Thyroid gland (tissue), 4 donors: ENCODE results near the gene WDR74. TPM values are rescaled to one million over a fixed set of nuclear protein-coding genes. Genes with fewer than 3 reads are reported as not detected.

Experiments
- DNase-seq, 2 donors: peaks; one replicate each; pipeline ENCODE4 v3.0.0-alpha.2; 2019
- H3K27ac ChIP-seq, 3 donors: fragments of 200-600 bp; sonication (generic); 1 replicate in 2 of 3; 2 replicates in 1 of 3; pipeline ENCODE4 v1.5.1; 2016 to 2019; ENCODE audit warnings: mild to moderate bottlenecking in 1 of 3, moderate library complexity in 1 of 3
- H3K27me3 ChIP-seq: fragments of 200-600 bp; sonication (generic); one replicate; pipeline ENCODE4 v1.5.1; 2019
- H3K36me3 ChIP-seq, 2 donors: fragments of 200-600 bp; sonication (generic); one replicate each; pipeline ENCODE4 v1.5.1; 2016 to 2019
- H3K4me1 ChIP-seq, 2 donors: fragments of 200-600 bp; sonication (generic); one replicate each; pipeline ENCODE4 v1.5.1; 2017 to 2019
- H3K4me3 ChIP-seq, 3 donors: fragments of 200-600 bp; sonication (generic); replicated peaks in 1 of 3; 1 replicate in 2 of 3; 2 replicates in 1 of 3; pipeline ENCODE4 v1.5.1; 2016; ENCODE audit warnings: mild to moderate bottlenecking in 1 of 3
- H3K9me3 ChIP-seq: fragments of 200-600 bp; sonication (generic); one replicate; pipeline ENCODE4 v1.5.1; 2017
- POLR2A ChIP-seq, 2 donors: fragments of 450-650 bp; IDR thresholded peaks; one replicate each; pipeline ENCODE4 v1.6.1; 2017; ENCODE audit warnings: antibody characterized with exemption in 2 of 2, mild to moderate bottlenecking in 2 of 2, moderate library complexity in 1 of 2
- WGBS, 2 donors: methylation state at CpG; one replicate each; pipeline ENCODE4 v1.1.5; 2017; 5-methylcytosine and 5-hydroxymethylcytosine counted together
- intact Hi-C: fragments of 100-400 bp; cut with DNase I; formaldehyde crosslinking; loops from one replicate; pipeline ENCODE4 v1.15.1; 2023
- total RNA-seq, 4 donors: library from RNA; depleted of rRNA; stranded (reverse); fragments of >200 nt; gene quantifications; one replicate each; pipeline ENCODE4 v1.2.3, GENCODE V29; 2016
- TF ChIP-seq, protein P1 (sequence below), 6 experiments: fragments of 200-600 bp in 3 of 6; fragments of 450-650 bp in 3 of 6; sonication (generic) in 3 of 6; IDR thresholded peaks; one replicate each; pipeline ENCODE4 v1.5.1; 2016 to 2019; ENCODE audit warnings: antibody characterized with exemption in 6 of 6, mild to moderate bottlenecking in 2 of 6, inconsistent platforms in 1 of 6, moderate library complexity in 1 of 6

The WDR74 gene
- total RNA-seq, 4 donors from 2014 or later: 25.2 to 76.1 (median 33.6) TPM

DNA sequence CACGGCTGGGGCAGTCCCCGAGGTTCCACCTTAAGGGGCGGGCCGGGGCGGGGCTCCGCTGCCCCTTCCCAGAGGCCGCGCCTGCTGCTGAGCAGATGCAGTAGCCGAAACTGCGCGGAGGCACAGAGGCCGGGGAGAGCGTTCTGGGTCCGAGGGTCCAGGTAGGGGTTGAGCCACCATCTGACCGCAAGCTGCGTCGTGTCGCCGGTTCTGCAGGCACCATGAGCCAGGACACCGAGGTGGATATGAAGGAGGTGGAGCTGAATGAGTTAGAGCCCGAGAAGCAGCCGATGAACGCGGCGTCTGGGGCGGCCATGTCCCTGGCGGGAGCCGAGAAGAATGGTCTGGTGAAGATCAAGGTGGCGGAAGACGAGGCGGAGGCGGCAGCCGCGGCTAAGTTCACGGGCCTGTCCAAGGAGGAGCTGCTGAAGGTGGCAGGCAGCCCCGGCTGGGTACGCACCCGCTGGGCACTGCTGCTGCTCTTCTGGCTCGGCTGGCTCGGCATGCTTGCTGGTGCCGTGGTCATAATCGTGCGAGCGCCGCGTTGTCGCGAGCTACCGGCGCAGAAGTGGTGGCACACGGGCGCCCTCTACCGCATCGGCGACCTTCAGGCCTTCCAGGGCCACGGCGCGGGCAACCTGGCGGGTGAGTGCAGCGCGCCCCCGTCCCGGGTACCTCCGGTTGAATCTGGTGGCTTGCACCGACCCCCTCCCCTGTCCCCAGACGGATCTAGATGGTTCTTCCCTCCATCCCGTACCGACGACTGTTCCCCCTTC lies 41.6 kb upstream of the WDR74 start, which contains the start of gene SLC3A2:
TSS of gene SLC3A2 (plus strand) at position 94 of the 776 bp plus-strand sequence. CDS start at position 222, 128 bp downstream.
- H3K27me3 ChIP-seq: no peaks in the 10 kb centered on the region
- H3K4me3 ChIP-seq: peak within 1 kb of the TSS; percentile 85 to 99 (median 94)
- H3K9me3 ChIP-seq: no peaks in the 10 kb centered on the region
- WGBS, 2 donors: 0% methylated on average over 42 of the region's 69 CpGs
- peak within 1 kb of the TSS; percentile 96 to 99 (median 99) for H3K27ac ChIP-seq
- peaks cover 33 to 52% of the 10 kb centered on the region in 2 donors for H3K4me1 ChIP-seq
- peaks cover 33 to 35% of the 10 kb centered on the region in 2 donors for H3K36me3 ChIP-seq
- peak; percentile 91 for DNase-seq
- intact Hi-C loops: no loop called here
- TF ChIP-seq POLR2A (IDR thresholded peaks at IDR 0.05): peak; percentile 94 to 99
- TF ChIP-seq, protein P1, sequence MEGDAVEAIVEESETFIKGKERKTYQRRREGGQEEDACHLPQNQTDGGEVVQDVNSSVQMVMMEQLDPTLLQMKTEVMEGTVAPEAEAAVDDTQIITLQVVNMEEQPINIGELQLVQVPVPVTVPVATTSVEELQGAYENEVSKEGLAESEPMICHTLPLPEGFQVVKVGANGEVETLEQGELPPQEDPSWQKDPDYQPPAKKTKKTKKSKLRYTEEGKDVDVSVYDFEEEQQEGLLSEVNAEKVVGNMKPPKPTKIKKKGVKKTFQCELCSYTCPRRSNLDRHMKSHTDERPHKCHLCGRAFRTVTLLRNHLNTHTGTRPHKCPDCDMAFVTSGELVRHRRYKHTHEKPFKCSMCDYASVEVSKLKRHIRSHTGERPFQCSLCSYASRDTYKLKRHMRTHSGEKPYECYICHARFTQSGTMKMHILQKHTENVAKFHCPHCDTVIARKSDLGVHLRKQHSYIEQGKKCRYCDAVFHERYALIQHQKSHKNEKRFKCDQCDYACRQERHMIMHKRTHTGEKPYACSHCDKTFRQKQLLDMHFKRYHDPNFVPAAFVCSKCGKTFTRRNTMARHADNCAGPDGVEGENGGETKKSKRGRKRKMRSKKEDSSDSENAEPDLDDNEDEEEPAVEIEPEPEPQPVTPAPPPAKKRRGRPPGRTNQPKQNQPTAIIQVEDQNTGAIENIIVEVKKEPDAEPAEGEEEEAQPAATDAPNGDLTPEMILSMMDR (IDR thresholded peaks at IDR 0.05): peak; percentile 25 to 87 (median 68)

DNA sequence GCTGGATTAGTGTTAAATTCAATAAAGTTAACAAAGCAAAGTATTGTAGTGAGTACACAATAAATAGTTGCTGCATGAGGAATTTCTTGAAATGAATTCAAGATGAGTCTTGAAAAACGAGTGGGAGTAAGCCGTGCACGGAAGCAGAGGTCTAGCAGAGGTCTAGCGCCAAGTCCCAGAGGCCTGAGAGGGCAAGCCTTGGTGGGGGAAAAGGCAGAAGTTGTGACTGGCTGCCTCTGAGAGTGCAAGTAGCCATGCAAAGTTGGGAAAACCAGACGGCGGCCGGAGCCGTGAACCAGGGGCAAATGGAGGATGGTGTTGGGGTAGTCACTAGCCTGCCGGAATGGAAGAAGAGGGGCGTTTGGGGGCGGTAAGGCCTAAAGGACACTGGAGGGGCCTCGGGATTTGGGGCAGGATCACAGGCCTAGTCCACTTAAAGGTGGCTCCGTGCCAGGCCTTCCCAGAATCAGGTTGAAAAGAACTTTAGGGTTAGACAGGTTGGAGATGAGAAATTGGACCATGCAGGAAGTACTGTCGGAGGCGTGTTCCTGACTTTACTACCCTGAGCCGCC lies 40.9 kb upstream of the WDR74 start:
- DNase-seq: peak; percentile 88 to 91
- peak overlapping the region; percentile 85 to 99 (median 94) for H3K4me3 ChIP-seq
- no peaks in the 10 kb centered on the region for H3K27me3 ChIP-seq
- H3K9me3 ChIP-seq: no peaks in the 10 kb centered on the region
- peaks cover 26 to 28% of the 10 kb centered on the region in 2 donors for H3K36me3 ChIP-seq
- intact Hi-C loops: no loop called here
- TF ChIP-seq POLR2A (IDR thresholded peaks at IDR 0.05): no peak
- TF ChIP-seq, protein P1 (IDR thresholded peaks at IDR 0.05): no peak
- peaks cover 33 to 48% of the 10 kb centered on the region in 2 donors for H3K4me1 ChIP-seq
- H3K27ac ChIP-seq: peak overlapping the region; percentile 96 to 99 (median 99)
- WGBS, 2 donors: 0% methylated on average over 16 of the region's 16 CpGs

DNA sequence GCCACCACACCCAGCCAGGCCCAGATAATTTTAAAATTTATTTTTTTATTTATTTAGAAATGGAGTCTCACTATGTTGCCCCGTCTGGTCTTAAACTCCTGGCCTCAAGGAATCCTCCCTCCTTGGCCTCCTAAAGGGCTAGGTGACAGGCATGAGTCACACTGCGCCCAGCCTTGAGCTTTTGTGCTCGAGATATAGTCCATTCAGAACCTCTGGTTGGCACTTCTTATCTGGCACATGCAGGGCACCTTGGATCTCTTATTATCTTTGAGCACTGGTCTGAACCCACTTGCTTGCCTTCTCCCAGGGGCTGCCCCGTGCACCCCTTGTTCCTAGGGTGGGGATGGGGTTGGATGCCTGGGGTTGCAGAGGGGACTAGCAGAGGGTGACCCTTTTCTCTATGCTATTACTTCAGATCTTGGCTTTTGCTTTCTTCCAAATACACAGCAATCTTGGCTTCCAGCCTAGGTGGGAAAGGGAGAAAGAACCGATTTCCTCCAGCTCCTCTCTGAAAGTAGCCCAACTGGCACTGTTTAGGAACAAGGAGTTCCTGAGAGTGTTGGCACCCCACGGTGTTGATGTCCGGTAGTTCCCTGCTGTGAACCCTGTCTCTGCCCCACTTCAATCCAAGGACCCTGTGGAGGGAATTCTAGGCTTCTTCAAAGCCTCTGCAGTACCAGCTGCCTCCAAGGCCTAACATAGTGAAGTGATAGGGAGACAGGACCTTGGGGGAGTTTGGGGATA lies 40.0 kb upstream of the WDR74 start:
- Histone ChIP-seq H3K36me3 (peaks cover 18 to 19% of the 10 kb centered on the region in 2 donors), H3K4me3 (peak overlapping the region in 1 of 3 donors; percentile 94), H3K9me3 (no peaks in the 10 kb centered on the region), H3K27me3 (no peaks in the 10 kb centered on the region), H3K4me1 (peaks cover 33 to 40% of the 10 kb centered on the region in 2 donors), H3K27ac (peak overlapping the region; percentile 96 to 99 (median 99))
- intact Hi-C loops: no loop called here
- DNase-seq: peak; percentile 93 to 94
- peak in 1 of 2 donors; percentile 5 for TF ChIP-seq POLR2A (IDR thresholded peaks at IDR 0.05)
- TF ChIP-seq, protein P1 (IDR thresholded peaks at IDR 0.05): no peak
- WGBS, 2 donors: 40 to 45% methylated on average over 7 of the region's 7 CpGs

DNA sequence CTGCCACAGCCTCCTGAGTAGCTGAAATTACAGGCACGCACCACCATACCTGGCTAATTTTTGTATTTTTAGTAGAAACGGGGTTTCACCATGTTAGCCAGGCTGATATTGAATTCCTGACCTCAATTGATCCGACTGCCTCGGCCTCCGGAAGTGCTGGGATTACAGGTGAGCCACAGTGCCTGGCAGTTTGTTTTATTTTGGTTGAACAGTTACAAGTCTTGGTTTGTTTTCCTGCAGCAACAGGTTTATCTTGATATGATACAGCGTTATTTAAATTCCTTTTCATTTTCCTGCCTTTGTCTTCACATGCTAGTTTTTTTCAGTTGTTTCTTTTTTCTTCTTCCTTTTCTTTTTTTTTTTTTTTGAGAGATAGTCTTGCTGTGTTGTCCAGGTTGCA lies 37.3 kb upstream of the WDR74 start:
- Histone ChIP-seq H3K27me3 (no peaks in the 10 kb centered on the region), H3K36me3 (no peaks in the 10 kb centered on the region), H3K4me3 (no peak overlapping the region), H3K27ac (no peak overlapping the region), H3K4me1 (peaks cover 17 to 19% of the 10 kb centered on the region in 2 donors), H3K9me3 (no peaks in the 10 kb centered on the region)
- DNase-seq: no peak
- intact Hi-C loops: no loop called here
- 94 to 95% methylated on average over 6 of the region's 6 CpGs for WGBS, 2 donors
- TF ChIP-seq POLR2A (IDR thresholded peaks at IDR 0.05): no peak
- TF ChIP-seq, protein P1 (IDR thresholded peaks at IDR 0.05): no peak
